GM21447 (cell line): ENCODE measurements around the gene RRP15.

Experiments used
- ATAC-seq: cut with Tn5 transposase; IDR thresholded peaks from one replicate; pipeline ENCODE4 v1.9.1; 2021; ENCODE audit not compliant: unreplicated experiment

Gene RRP15

GRCh38 chr1:218336328-218336727 is 51.2 kb downstream of the RRP15 start:
- ATAC-seq: no peak

- peak; percentile 63 for ATAC-seq
These were observed 54.3 kb downstream of the RRP15 start for GRCh38 chr1:218339267-218339831.

GRCh38 chr1:218341325-218341724 is 56.2 kb downstream of the RRP15 start:
- no peak for ATAC-seq

GRCh38 chr1:218342091-218342490 is 57.0 kb downstream of the RRP15 start:
- ATAC-seq: no peak

GRCh38 chr1:218344814-218345672 is 60.0 kb downstream of the RRP15 start, which contains the start of gene TGFB2:
TSS of gene TGFB2 (plus strand) at chr1:218345336. CDS start at chr1:218346702, 1,366 bp downstream.
- peak; percentile 54 for ATAC-seq

DNA sequence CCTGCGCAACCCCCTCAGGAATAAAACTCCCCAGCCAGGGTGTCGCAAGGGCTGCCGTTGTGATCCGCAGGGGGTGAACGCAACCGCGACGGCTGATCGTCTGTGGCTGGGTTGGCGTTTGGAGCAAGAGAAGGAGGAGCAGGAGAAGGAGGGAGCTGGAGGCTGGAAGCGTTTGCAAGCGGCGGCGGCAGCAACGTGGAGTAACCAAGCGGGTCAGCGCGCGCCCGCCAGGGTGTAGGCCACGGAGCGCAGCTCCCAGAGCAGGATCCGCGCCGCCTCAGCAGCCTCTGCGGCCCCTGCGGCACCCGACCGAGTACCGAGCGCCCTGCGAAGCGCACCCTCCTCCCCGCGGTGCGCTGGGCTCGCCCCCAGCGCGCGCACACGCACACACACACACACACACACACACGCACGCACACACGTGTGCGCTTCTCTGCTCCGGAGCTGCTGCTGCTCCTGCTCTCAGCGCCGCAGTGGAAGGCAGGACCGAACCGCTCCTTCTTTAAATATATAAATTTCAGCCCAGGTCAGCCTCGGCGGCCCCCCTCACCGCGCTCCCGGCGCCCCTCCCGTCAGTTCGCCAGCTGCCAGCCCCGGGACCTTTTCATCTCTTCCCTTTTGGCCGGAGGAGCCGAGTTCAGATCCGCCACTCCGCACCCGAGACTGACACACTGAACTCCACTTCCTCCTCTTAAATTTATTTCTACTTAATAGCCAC is 60.7 kb downstream of the RRP15 start:
- ATAC-seq: peak; percentile 49

GRCh38 chr1:218346391-218347204 is 61.5 kb downstream of the RRP15 start:
- ATAC-seq: no peak

- ATAC-seq: no peak
These were observed 62.2 kb downstream of the RRP15 start for GRCh38 chr1:218347336-218347722.

GRCh38 chr1:218347723-218348627 is 62.9 kb downstream of the RRP15 start:
- no peak for ATAC-seq

- ATAC-seq: no peak
These were observed 63.6 kb downstream of the RRP15 start for GRCh38 chr1:218348628-218349071.

- ATAC-seq: no peak
These were observed 64.4 kb downstream of the RRP15 start for GRCh38 chr1:218349348-218350034.

DNA sequence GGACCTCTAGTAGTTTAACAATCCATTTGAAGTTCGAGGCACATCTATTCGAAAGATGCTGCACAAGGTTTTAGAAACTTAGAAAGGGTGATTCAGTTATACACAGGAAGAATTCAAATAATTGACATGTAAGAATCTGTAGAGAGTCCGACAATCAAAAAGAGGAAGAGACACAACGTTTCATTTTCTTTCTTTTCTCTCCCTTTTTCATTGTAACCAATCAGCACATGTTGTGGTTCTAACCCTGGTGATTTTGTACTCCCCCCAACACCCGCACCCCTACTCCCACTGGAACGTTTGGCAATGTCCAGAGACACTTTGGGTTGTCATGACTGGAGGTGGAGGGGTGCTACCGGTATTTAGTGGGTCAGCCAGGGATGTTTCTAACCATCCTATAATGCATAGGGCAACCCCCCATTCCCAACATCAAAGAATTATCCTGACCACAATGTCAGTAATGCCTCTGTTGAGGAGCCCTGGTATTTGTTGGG is 65.0 kb downstream of the RRP15 start:
- no peak for ATAC-seq

GRCh38 chr1:218350801-218351266 is 65.7 kb downstream of the RRP15 start:
- no peak for ATAC-seq

GRCh38 chr1:218351391-218352074 is 66.4 kb downstream of the RRP15 start:
- ATAC-seq: peak; percentile 64

- no peak for ATAC-seq
These were observed 67.0 kb downstream of the RRP15 start for GRCh38 chr1:218352075-218352438.

- ATAC-seq: no peak
These were observed 68.6 kb downstream of the RRP15 start for GRCh38 chr1:218353656-218354055.

GRCh38 chr1:218355278-218355677 is 70.2 kb downstream of the RRP15 start:
- no peak for ATAC-seq

DNA sequence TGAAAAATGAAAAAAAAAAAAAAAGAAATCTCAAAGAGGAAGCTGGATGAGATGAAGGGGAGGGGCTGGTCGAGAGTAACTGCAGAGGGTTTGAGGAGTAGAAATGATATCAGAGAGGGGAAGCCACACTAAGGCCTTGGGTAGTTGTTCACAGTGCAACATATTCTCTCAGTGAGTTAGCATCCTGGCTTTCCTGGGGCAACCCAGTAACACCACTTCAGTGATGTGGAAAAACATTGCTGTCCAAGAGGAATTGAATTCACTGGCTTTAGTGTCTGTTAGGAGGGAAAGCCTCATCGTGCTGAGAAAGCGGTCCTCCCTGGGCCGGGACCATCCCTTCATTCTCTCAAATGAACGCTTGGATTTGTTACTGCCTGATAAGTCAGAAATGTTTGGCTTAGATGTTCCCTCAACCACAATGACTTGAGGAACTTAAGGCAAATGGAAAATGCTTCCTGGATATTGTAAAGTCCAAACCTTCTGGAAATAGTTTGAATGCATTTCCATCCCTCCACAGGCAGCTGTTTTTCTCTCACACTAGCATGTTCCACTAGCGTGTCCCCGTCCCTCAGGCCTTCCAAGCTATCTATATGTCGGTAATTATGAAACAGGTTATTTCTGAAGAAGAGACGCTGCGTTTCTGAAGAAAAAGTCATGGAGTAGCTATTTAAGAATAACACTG is 72.3 kb downstream of the RRP15 start:
- no peak for ATAC-seq
